ENCODE results near the gene PCSK5. TPM values are rescaled to one million over a fixed set of nuclear protein-coding genes. Genes with fewer than 3 reads are reported as not detected.

PCSK5 gene
- polyA plus RNA-seq, 1 experiment: 0.74 TPM

DNA sequence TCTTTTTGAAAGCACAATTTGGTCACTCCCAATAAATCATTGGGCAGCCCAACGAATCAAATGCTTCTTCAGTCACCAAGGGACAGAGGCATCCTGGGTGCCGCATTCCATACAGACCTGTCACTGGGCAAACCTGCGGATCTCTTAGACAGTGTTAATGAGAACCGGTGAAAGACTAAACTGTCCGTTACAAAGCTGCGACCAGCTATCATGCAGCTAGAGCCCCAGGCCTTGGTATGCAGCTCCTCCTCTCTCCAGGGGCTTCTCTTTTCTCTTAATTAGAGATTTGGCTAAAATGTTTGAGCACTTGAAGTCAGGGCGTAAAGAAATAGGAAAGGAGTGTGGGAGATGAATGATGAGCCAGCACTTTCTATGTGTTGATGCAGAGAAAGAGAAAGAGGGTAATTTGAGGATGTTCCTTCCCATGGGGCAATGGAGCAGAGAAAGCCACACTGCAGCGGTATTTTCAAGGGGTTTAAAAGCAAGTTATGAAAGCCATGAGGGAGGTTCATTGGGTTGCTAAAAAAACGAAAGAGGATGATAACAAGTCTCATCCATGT is 328.5 kb downstream of the PCSK5 start:
- Histone ChIP-seq H3K27me3 (ENCODE audit: control insufficient read depth, insufficient read depth, low read length) (no peaks in the 10 kb centered on the region), H3K4me3 (ENCODE audit: low read depth, low read length) (no peak overlapping the region), H3K36me3 (ENCODE audit: control insufficient read depth, insufficient read depth, low read length) (no peaks in the 10 kb centered on the region)
- ChIA-PET POLR2A (no interaction called here), CTCF (interaction anchor here (0.9 to 1.8 kb wide), 3 partner anchors 28 to 89 kb away, joined by 3 to 4 read pairs (median 4); no protein-coding TSS in a partner anchor)
- TF ChIP-seq, protein P1, sequence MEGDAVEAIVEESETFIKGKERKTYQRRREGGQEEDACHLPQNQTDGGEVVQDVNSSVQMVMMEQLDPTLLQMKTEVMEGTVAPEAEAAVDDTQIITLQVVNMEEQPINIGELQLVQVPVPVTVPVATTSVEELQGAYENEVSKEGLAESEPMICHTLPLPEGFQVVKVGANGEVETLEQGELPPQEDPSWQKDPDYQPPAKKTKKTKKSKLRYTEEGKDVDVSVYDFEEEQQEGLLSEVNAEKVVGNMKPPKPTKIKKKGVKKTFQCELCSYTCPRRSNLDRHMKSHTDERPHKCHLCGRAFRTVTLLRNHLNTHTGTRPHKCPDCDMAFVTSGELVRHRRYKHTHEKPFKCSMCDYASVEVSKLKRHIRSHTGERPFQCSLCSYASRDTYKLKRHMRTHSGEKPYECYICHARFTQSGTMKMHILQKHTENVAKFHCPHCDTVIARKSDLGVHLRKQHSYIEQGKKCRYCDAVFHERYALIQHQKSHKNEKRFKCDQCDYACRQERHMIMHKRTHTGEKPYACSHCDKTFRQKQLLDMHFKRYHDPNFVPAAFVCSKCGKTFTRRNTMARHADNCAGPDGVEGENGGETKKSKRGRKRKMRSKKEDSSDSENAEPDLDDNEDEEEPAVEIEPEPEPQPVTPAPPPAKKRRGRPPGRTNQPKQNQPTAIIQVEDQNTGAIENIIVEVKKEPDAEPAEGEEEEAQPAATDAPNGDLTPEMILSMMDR (IDR thresholded peaks at IDR 0.05; ENCODE audit: insufficient read depth, low read depth, low read length): no peak
- DNase-seq (ENCODE audit: low read depth): no peak

DNA sequence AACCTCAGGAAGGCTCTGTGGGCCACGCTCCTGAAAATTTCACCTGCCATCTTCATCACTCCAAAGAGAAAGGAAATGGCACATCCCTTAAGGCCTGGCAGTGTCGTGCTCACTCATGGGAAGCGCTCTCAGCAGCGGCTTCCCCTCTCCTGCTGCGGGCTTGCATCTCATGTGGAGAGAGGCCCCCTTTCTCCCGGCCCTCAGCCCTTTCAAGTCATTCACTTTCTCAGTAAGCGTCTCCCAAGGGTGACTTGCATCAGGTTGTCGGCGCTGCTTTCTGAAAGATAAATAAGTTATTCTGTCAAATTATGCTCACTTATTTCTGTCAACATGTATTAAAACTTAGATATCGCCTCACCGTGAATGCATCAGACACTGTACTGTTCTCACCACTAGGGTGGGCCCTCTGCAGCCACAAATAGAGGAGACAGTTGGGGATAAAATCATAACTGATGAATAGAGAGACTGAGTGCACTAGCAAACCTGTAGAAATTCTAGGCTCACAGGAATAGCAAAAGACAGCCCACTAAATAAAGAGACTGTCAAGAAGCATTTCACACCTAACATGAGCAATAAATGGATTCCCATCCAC is 329.2 kb downstream of the PCSK5 start:
- no peaks in the 10 kb centered on the region for H3K36me3 ChIP-seq (ENCODE audit: control insufficient read depth, insufficient read depth, low read length)
- TF ChIP-seq, protein P1 (IDR thresholded peaks at IDR 0.05; ENCODE audit: insufficient read depth, low read depth, low read length): peak; percentile 22; the same call in 1 of the 2 replicates
- CTCF ChIA-PET: interaction anchor here (0.8 to 1.8 kb wide), 4 partner anchors 9 to 51 kb away, joined by 3 to 4 read pairs (median 4); no protein-coding TSS in a partner anchor
- H3K4me3 ChIP-seq (ENCODE audit: low read depth, low read length): no peak overlapping the region
- POLR2A ChIA-PET: interaction anchor here (0.8 kb wide), 1 partner anchor 215 kb away, joined by 7 read pairs; no protein-coding TSS in a partner anchor
- no peak for DNase-seq (ENCODE audit: low read depth)
- H3K27me3 ChIP-seq (ENCODE audit: control insufficient read depth, insufficient read depth, low read length): no peaks in the 10 kb centered on the region

DNA sequence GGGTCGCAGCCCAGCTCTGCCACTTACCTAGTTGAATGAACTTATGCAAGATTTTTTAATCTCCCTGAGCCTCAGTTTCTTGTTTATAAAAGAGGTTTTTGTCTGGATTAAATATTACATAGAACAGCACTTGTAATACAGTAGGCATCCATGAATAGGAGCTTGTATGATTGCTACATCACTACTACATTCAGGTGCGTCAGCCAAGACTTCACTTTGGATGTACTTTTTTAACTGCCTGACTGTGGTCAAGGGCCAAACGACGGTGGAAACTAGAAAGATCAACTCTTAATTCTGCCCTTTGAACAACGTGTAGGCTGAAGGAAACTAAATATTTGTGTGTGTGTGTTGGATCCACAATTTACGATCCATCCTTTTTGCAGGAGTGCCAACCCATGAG is 330.9 kb downstream of the PCSK5 start:
- no peaks in the 10 kb centered on the region for H3K27me3 ChIP-seq (ENCODE audit: control insufficient read depth, insufficient read depth, low read length)
- no peak overlapping the region for H3K4me3 ChIP-seq (ENCODE audit: low read depth, low read length)
- CTCF ChIA-PET: no interaction called here
- no peak for DNase-seq (ENCODE audit: low read depth)
- POLR2A ChIA-PET: no interaction called here
- TF ChIP-seq, protein P1 (IDR thresholded peaks at IDR 0.05; ENCODE audit: insufficient read depth, low read depth, low read length): no peak
- no peaks in the 10 kb centered on the region for H3K36me3 ChIP-seq (ENCODE audit: control insufficient read depth, insufficient read depth, low read length)

DNA sequence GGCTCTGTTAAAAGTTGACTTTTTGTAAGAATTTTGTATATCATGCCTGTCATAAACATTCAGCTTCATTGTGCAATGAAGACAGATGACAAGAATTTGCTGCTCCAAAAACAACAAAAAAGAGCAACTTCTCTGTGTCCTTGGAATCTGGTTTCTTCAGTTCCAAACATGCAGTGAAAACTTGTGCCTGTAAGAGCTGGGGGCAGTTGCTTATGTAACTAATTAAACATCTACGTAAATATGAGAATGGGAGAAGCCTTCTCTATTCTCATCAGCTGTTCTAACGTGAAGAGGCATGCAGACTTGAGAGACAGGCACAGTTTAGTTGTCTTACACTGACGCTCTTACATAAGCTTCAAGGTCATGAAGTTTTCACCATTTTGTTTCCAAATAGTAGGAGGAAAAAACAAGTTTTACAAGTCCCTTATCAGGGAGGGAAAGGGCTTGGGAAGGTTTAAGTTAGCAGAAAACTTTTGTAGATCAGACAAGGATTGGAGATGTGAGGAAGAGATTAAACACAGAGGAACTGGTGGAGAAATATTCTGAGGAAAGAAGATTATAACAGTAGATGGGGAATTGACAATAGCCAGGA is 333.4 kb downstream of the PCSK5 start:
- Histone ChIP-seq H3K36me3 (ENCODE audit: control insufficient read depth, insufficient read depth, low read length) (no peaks in the 10 kb centered on the region), H3K4me3 (ENCODE audit: low read depth, low read length) (no peak overlapping the region), H3K27me3 (ENCODE audit: control insufficient read depth, insufficient read depth, low read length) (no peaks in the 10 kb centered on the region)
- TF ChIP-seq, protein P1 (IDR thresholded peaks at IDR 0.05; ENCODE audit: insufficient read depth, low read depth, low read length): no peak
- CTCF ChIA-PET: interaction anchor here (1.0 kb wide), 1 partner anchor 15 kb away, joined by 3 read pairs; no protein-coding TSS in a partner anchor
- no peak for DNase-seq (ENCODE audit: low read depth)
- POLR2A ChIA-PET: no interaction called here

GRCh38 chr9:76227156-76227555 is 336.7 kb downstream of the PCSK5 start:
- CTCF ChIA-PET: no interaction called here
- TF ChIP-seq, protein P1 (IDR thresholded peaks at IDR 0.05; ENCODE audit: insufficient read depth, low read depth, low read length): no peak
- POLR2A ChIA-PET: no interaction called here
- H3K27me3 ChIP-seq (ENCODE audit: control insufficient read depth, insufficient read depth, low read length): no peaks in the 10 kb centered on the region
- no peaks in the 10 kb centered on the region for H3K36me3 ChIP-seq (ENCODE audit: control insufficient read depth, insufficient read depth, low read length)
- no peak for DNase-seq (ENCODE audit: low read depth)
- H3K4me3 ChIP-seq (ENCODE audit: low read depth, low read length): no peak overlapping the region
